ENCODE results near the gene PIWIL4.
"Not testable (repeated sequence)": the region's sequence is repeated elsewhere in the genome, so short reads cannot be mapped to it uniquely, and the experiment has no call there.

The PIWIL4 gene

GRCh38 chr11:94635072-94635471, 67.9 kb downstream of the PIWIL4 start:
- DNase-seq (ENCODE audit: low read depth in 1 of 2, low spot score in 1 of 2), result no peak

GRCh38 chr11:94636388-94636949, 69.3 kb downstream of the PIWIL4 start:
- DNase-seq (ENCODE audit: low read depth in 1 of 2, low spot score in 1 of 2), result no peak

- DNase-seq (ENCODE audit: low read depth in 1 of 2, low spot score in 1 of 2), result no peak
Observed at GRCh38 chr11:94638301-94638901, 71.2 kb downstream of the PIWIL4 start.

GRCh38 chr11:94638902-94639373, 71.8 kb downstream of the PIWIL4 start:
- DNase-seq (ENCODE audit: low read depth in 1 of 2, low spot score in 1 of 2), result no peak

GRCh38 chr11:94639901-94640721, 72.9 kb downstream of the PIWIL4 start:
- no peak for DNase-seq (ENCODE audit: low read depth in 1 of 2, low spot score in 1 of 2)

GRCh38 chr11:94641167-94641761, 74.1 kb downstream of the PIWIL4 start:
- no peak for DNase-seq (ENCODE audit: low read depth in 1 of 2, low spot score in 1 of 2)

GRCh38 chr11:94643186-94643585, 76.0 kb downstream of the PIWIL4 start:
- DNase-seq (ENCODE audit: low read depth in 1 of 2, low spot score in 1 of 2), result not testable (repeated sequence)

- no peak for DNase-seq (ENCODE audit: low read depth in 1 of 2, low spot score in 1 of 2)
Observed at GRCh38 chr11:94647926-94648325, 80.8 kb downstream of the PIWIL4 start.

- no peak for DNase-seq (ENCODE audit: low read depth in 1 of 2, low spot score in 1 of 2)
Observed at GRCh38 chr11:94648789-94649188, 81.6 kb downstream of the PIWIL4 start.

- DNase-seq (ENCODE audit: low read depth in 1 of 2, low spot score in 1 of 2), result no peak
Observed at GRCh38 chr11:94649254-94649653, 82.1 kb downstream of the PIWIL4 start.

GRCh38 chr11:94649964-94650623, 82.9 kb downstream of the PIWIL4 start:
- DNase-seq (ENCODE audit: low read depth in 1 of 2, low spot score in 1 of 2), result no peak

GRCh38 chr11:94650756-94651155, 83.6 kb downstream of the PIWIL4 start:
- DNase-seq (ENCODE audit: low read depth in 1 of 2, low spot score in 1 of 2), result no peak

- no peak for DNase-seq (ENCODE audit: low read depth in 1 of 2, low spot score in 1 of 2)
Observed at GRCh38 chr11:94652735-94653284, 85.6 kb downstream of the PIWIL4 start.

- no peak for DNase-seq (ENCODE audit: low read depth in 1 of 2, low spot score in 1 of 2)
Observed at GRCh38 chr11:94653561-94653960, 86.4 kb downstream of the PIWIL4 start.

- no peak for DNase-seq (ENCODE audit: low read depth in 1 of 2, low spot score in 1 of 2)
Observed at GRCh38 chr11:94654201-94654600, 87.0 kb downstream of the PIWIL4 start.

GRCh38 chr11:94655291-94655690, 88.1 kb downstream of the PIWIL4 start:
- DNase-seq (ENCODE audit: low read depth in 1 of 2, low spot score in 1 of 2), result no peak

- no peak for DNase-seq (ENCODE audit: low read depth in 1 of 2, low spot score in 1 of 2)
Observed at GRCh38 chr11:94655956-94656355, 88.8 kb downstream of the PIWIL4 start.

- DNase-seq (ENCODE audit: low read depth in 1 of 2, low spot score in 1 of 2), result no peak
Observed at GRCh38 chr11:94656968-94657367, 89.8 kb downstream of the PIWIL4 start.

GRCh38 chr11:94657629-94658028, 90.5 kb downstream of the PIWIL4 start:
- DNase-seq (ENCODE audit: low read depth in 1 of 2, low spot score in 1 of 2), result no peak

- DNase-seq (ENCODE audit: low read depth in 1 of 2, low spot score in 1 of 2), result no peak
Observed at GRCh38 chr11:94658386-94658785, 91.2 kb downstream of the PIWIL4 start.

GRCh38 chr11:94658888-94659287, 91.7 kb downstream of the PIWIL4 start:
- no peak for DNase-seq (ENCODE audit: low read depth in 1 of 2, low spot score in 1 of 2)

Data from activated T-helper 1 cell treated with anti-CD3 and anti-CD28 coated beads, Interleukin-2, amount 50 U/mL, for 16 hours (primary cell).